ENCODE measurements around the gene HPCAL1. TPM values are rescaled to one million over a fixed set of nuclear protein-coding genes. Genes with fewer than 3 reads are reported as not detected.

Gene HPCAL1
- total RNA-seq (2021; fragmentation: NEBNext Ultra II Directional; extraction: Animal tissue kit (Norgen Biotek cat#: 25700)): 10 to 100 TPM; 36.3 to 60.3 (median 57.2) TPM
- long read RNA-seq, transcript HPCAL1-201 (5 exons, 1,751 nt): major isoform, 58 of 81 reads
- long read RNA-seq, partial matches to known transcripts: 4 of 81 reads
- long read RNA-seq, other reads (novel, unspliced or antisense): 19 of 81 reads

DNA sequence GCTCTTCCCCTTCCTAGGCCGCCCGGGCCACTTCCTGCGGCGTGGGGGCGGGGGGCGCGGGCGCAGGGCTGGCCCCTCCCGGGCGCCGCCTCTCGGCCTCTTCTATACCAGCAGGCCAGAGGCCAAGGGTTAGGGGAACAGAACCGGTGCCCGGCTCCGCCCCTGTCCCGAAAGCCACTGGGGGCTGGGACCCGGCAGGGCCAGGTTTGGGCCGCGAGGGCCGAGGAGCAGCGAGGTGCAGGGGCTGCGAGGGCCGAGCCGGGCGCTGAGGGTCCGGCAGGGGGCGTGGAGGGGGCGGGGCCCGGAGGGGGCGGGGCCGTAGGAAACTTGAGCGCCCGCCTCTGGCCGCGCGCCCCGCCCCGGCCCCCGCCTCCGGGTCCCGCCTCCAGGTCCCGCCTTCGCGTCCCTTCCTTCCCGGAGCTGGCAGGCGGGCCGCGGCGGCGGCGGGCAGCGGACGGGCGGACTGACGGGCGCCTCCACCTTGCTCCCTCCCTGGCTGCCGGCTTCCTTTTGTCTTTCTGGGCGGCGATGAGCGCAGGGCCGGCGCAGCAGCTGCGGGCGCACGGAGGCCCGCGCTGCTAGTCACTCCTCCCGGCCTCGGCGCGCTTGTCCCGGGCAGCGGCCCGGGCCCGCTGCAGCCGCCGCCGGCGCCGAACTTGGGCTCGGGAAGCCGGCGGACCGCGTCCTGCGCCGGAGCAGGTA is at the start of gene HPCAL1:
TSS of gene HPCAL1 (plus strand) at position 426 of the 702 bp plus-strand sequence. CDS start 116,854 bp downstream, outside the sequence.
- Mint-ChIP-seq H3K36me3 (ENCODE audit: low read depth) (no peaks in the 10 kb centered on the region), H3K27ac (peak within 1 kb of the TSS; percentile 48), H3K4me3 (peak within 1 kb of the TSS; percentile 96), H3K9me3 (peaks cover 6% of the 10 kb centered on the region; the same call in 1 of the 2 replicates), H3K27me3 (ENCODE audit: insufficient read depth) (peaks cover 1% of the 10 kb centered on the region; the same call in 1 of the 2 replicates), H3K4me1 (ENCODE audit: low read depth) (peaks cover 34% of the 10 kb centered on the region)
- TF ChIP-seq, protein P1, sequence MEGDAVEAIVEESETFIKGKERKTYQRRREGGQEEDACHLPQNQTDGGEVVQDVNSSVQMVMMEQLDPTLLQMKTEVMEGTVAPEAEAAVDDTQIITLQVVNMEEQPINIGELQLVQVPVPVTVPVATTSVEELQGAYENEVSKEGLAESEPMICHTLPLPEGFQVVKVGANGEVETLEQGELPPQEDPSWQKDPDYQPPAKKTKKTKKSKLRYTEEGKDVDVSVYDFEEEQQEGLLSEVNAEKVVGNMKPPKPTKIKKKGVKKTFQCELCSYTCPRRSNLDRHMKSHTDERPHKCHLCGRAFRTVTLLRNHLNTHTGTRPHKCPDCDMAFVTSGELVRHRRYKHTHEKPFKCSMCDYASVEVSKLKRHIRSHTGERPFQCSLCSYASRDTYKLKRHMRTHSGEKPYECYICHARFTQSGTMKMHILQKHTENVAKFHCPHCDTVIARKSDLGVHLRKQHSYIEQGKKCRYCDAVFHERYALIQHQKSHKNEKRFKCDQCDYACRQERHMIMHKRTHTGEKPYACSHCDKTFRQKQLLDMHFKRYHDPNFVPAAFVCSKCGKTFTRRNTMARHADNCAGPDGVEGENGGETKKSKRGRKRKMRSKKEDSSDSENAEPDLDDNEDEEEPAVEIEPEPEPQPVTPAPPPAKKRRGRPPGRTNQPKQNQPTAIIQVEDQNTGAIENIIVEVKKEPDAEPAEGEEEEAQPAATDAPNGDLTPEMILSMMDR (IDR thresholded peaks at IDR 0.05): peak; percentile 76
- DNase-seq: peak; percentile 61

DNA sequence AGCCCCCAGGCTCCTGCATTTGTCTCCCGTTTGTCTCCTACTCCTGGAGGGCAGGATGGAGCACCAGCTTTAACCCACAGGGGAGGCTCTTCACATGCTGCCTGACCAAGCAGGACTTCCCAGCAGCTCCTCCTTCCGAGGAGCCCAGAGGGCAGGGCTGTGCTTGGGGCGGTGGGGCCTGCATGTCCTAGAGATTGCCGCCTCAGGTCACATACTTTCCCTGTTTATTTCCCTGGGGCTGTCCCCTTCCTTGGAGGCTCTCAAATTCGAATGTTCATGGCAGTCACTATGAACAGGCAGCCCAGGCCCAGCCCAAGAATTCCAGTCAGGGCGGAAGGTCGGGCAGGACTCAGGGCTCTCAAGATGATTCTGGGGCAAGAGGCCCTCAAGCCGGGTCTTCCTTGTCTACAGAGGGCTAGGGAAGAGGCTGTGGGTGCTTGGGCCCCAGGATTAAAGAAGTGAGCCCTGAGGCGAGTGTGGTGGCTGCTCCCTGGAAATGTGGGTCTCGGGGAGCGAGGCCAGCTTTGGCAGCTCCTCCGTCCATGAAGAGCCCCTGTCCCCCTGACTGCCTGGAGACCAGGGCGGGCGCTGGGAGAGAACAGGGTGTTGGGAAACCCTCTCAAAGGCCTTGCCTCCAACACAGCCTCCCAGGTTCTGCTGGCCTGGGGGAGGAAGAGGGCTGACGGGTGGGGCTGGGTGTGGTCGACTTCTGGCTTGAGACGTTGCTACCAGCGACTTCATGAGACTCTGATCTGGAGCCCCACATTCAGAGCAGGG is 48.9 kb upstream of the HPCAL1 start:
- Mint-ChIP-seq H3K9me3 (peaks cover 16% of the 10 kb centered on the region), H3K36me3 (ENCODE audit: low read depth) (peaks cover 13% of the 10 kb centered on the region), H3K4me3 (no peak overlapping the region), H3K4me1 (ENCODE audit: low read depth) (no peaks in the 10 kb centered on the region; the same call in 1 of the 2 replicates), H3K27me3 (ENCODE audit: insufficient read depth) (peaks cover 23% of the 10 kb centered on the region), H3K27ac (no peak overlapping the region)
- TF ChIP-seq, protein P1 (IDR thresholded peaks at IDR 0.05): no peak
- no peak for DNase-seq

DNA sequence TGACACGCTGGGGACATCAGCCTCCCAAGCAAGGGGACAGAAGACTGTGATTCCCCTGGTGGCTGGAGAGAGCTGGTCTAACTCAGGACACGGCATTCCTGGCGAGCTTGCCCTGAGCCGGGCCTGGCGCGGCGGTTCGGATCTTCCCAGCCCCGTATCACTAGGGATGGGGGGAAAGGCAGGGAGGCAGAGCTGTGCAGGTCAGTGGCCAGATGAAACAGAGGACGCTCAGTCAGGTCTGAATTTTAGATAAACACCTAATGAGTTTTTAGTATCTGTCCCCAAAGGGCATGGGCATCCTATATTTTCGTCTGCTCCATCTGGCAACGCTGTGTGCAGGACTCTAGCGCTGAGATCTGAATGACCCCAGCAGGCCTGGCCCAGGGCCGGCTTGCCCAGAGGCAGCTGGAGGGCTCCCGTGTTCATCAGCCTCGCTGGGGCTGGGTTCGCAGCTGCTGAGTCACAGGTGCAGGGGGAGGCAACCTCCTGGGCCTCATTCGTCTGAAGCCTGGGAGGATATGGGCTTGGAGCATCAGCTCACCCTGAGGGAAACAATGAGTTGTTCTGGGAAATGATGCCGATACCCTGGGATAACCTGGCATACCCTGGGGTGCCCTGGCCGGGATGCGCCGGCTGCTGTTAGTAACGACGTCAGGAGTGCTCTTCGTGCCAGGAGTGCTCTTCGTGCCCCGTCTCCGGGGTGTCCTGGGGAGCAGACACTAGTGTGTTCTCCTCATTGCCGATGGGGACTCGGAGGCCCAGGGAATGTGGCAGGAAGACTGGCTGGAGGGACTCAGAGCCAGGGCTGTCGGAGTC is 48.1 kb upstream of the HPCAL1 start:
- Mint-ChIP-seq H3K27me3 (ENCODE audit: insufficient read depth) (peaks cover 24% of the 10 kb centered on the region), H3K27ac (no peak overlapping the region), H3K9me3 (peaks cover 15% of the 10 kb centered on the region), H3K36me3 (ENCODE audit: low read depth) (peaks cover 13% of the 10 kb centered on the region), H3K4me3 (no peak overlapping the region), H3K4me1 (ENCODE audit: low read depth) (no peaks in the 10 kb centered on the region; the same call in 1 of the 2 replicates)
- no peak for DNase-seq
- TF ChIP-seq, protein P1 (IDR thresholded peaks at IDR 0.05): no peak

DNA sequence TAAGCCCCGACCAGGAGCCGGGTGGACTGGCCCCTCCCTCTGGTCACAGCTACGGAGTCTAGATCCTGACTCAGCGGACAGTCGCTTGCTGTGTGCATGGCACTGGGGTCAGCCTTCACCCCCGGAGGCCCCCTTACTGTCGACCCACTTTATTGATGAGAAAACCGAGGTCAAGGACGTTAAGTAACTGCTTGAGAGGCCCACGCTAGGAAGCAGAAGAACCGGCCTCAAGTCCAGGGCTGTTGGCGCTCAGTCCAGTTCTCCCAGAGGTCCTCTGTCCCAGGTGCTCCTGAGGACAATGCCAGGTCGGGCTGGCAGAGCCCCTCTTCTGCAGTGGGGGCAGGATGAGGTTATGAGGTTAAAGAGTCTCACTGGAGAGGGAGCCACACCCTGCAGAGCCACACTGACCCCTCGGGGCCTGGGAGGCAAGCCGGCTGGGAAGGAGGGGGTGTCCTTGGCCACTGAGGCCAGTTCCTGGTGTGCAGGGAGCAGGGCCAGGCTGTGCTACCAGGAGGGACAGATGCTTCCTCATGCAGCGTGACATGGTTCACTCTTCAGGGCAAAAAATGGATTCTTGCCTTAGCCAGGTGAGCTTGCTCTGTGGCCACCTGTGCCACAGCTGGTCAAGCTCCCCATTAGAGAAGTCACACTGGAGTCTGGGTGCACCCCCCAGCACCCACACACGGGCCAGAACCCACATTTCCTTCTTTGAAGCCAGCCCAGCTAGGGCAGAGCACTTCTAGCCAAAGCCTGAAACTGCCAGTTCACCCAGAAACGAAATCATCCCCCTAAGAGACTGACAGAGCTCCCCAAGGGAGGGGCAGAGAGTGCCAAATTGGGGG is 47.3 kb upstream of the HPCAL1 start:
- no peak overlapping the region for H3K4me3 Mint-ChIP-seq
- H3K27me3 Mint-ChIP-seq (ENCODE audit: insufficient read depth): peaks cover 27% of the 10 kb centered on the region
- peaks cover 6% of the 10 kb centered on the region; the same call in 1 of the 2 replicates for H3K36me3 Mint-ChIP-seq (ENCODE audit: low read depth)
- H3K9me3 Mint-ChIP-seq: peaks cover 7% of the 10 kb centered on the region
- no peak overlapping the region for H3K27ac Mint-ChIP-seq
- DNase-seq: no peak
- H3K4me1 Mint-ChIP-seq (ENCODE audit: low read depth): peaks cover 2% of the 10 kb centered on the region; the same call in 1 of the 2 replicates
- TF ChIP-seq, protein P1 (IDR thresholded peaks at IDR 0.05): no peak
